Neural cell (in vitro differentiated cells): ENCODE measurements around the gene TGFBR3. TPM values are rescaled to one million over a fixed set of nuclear protein-coding genes. Genes with fewer than 3 reads are reported as not detected.

Experiments used
- H2AFZ ChIP-seq: fragments of 200-600, 300-800 bp; sonication (generic), shearing (Covaris generic); 2 replicates; pipeline ENCODE4 v1.6.0; 2014; ENCODE audit warnings: low read depth, mild to moderate bottlenecking, antibody characterized with exemption, low read length, moderate library complexity
- H3F3A ChIP-seq: fragments of 200-600 bp; shearing (Covaris generic); 2 replicates; pipeline ENCODE4 v1.6.1; 2016; ENCODE audit warnings: mild to moderate bottlenecking, moderate library complexity, mixed read lengths, antibody characterized with exemption, low read length; ENCODE audit not compliant: insufficient read depth, poor library complexity, severe bottlenecking
- H3K27ac ChIP-seq: fragments of 200-600, 300-800 bp; sonication (generic), shearing (Covaris generic); 2 replicates; pipeline ENCODE4 v1.5.1; 2014; ENCODE audit warnings: mild to moderate bottlenecking, low read length, moderate library complexity
- H3K27me3 ChIP-seq: fragments of 300-800, 200-600 bp; sonication (generic), shearing (Covaris generic); 2 replicates; pipeline ENCODE4 v1.6.0; 2014; ENCODE audit warnings: mild to moderate bottlenecking, low read depth, low read length, moderate library complexity; ENCODE audit not compliant: insufficient read depth
- H3K36me3 ChIP-seq: fragments of 300-800, 200-600 bp; sonication (generic), shearing (Covaris generic); 2 replicates; pipeline ENCODE4 v1.5.1; 2014; ENCODE audit warnings: mild to moderate bottlenecking, antibody characterized with exemption, low read length, moderate library complexity; ENCODE audit not compliant: insufficient read depth
- H3K4me2 ChIP-seq: fragments of 300-800, 200-600 bp; sonication (generic), shearing (Covaris generic); 2 replicates; pipeline ENCODE4 v1.6.0; 2014; ENCODE audit warnings: mild to moderate bottlenecking, low read length
- H3K4me3 ChIP-seq: fragments of 300-800, 200-600 bp; sonication (generic), shearing (Covaris generic); 2 replicates; pipeline ENCODE4 v1.5.1; 2014; ENCODE audit warnings: mild to moderate bottlenecking, low read length, moderate library complexity
- H3K79me2 ChIP-seq: fragments of 200-600 bp; shearing (Covaris generic); replicated peaks from 2 replicates; pipeline ENCODE4 v1.6.0; 2014; ENCODE audit warnings: mild to moderate bottlenecking, low read length, moderate library complexity; ENCODE audit not compliant: insufficient read depth
- H3K9ac ChIP-seq: fragments of 300-800, 200-600 bp; sonication (generic), shearing (Covaris generic); 2 replicates; pipeline ENCODE4 v1.6.1; 2016; ENCODE audit warnings: mild to moderate bottlenecking, low read length, mixed read lengths
- H3K9me2 ChIP-seq: fragments of 200-600 bp; shearing (Covaris generic); 2 replicates; pipeline ENCODE4 v1.6.1; 2016; ENCODE audit warnings: mild to moderate bottlenecking, low read length, mixed read lengths; ENCODE audit not compliant: insufficient read depth
- H3K9me3 ChIP-seq: fragments of 200-600, 300-800 bp; sonication (generic), shearing (Covaris generic); 2 replicates; pipeline ENCODE4 v1.6.1; 2016; ENCODE audit warnings: mild to moderate bottlenecking, mixed run types, low read length, moderate library complexity, mixed read lengths
- H4K20me1 ChIP-seq: fragments of 200-600 bp; shearing (Covaris generic); 2 replicates; pipeline ENCODE4 v1.6.1; 2016; ENCODE audit warnings: mild to moderate bottlenecking, mixed run types; ENCODE audit not compliant: insufficient read depth
- EP300 ChIP-seq: fragments of 450-650 bp; conservative IDR thresholded peaks from 2 replicates; pipeline ENCODE4 v1.6.1; 2014; ENCODE audit warnings: antibody characterized with exemption, mild to moderate bottlenecking, moderate library complexity; ENCODE audit not compliant: poor library complexity, severe bottlenecking
- EZH2 ChIP-seq: fragments of 200-600, 300-800 bp; shearing (Covaris generic), sonication (generic); IDR thresholded peaks from 2 replicates; pipeline ENCODE4 v1.6.1; 2014; ENCODE audit warnings: antibody characterized with exemption, low read length, borderline replicate concordance, mild to moderate bottlenecking; ENCODE audit not compliant: insufficient read depth, poor library complexity, severe bottlenecking
- MXI1 ChIP-seq: fragments of 450-650 bp; conservative IDR thresholded peaks from 2 replicates; pipeline ENCODE4 v1.6.1; 2014; ENCODE audit warnings: antibody characterized with exemption, mild to moderate bottlenecking; ENCODE audit not compliant: poor library complexity, severe bottlenecking
- POLR2AphosphoS5 ChIP-seq: IDR thresholded peaks from 2 replicates; pipeline ENCODE4 v1.6.1; 2012
- RAD21 ChIP-seq: fragments of 450-650 bp; conservative IDR thresholded peaks from 2 replicates; pipeline ENCODE4 v1.6.1; 2014; ENCODE audit warnings: antibody characterized with exemption, mild to moderate bottlenecking, moderate library complexity
- SMC3 ChIP-seq: fragments of 450-650 bp; conservative IDR thresholded peaks from 2 replicates; pipeline ENCODE4 v1.6.1; 2014; ENCODE audit warnings: antibody characterized with exemption, mild to moderate bottlenecking, moderate library complexity; ENCODE audit not compliant: poor library complexity
- TAF1 ChIP-seq: IDR thresholded peaks from 2 replicates; pipeline ENCODE4 v1.6.1; 2012; ENCODE audit warnings: low read depth
- polyA plus RNA-seq: library from polyadenylated mRNA; depleted of rRNA; stranded (reverse); fragments of >200 nt; gene quantifications from 2 replicates; pipeline ENCODE4 v1.2.3, GENCODE V29; 2014
- TF ChIP-seq, protein P1 (sequence below): IDR thresholded peaks from 2 replicates; pipeline ENCODE4 v1.6.1; 2012; ENCODE audit warnings: borderline replicate concordance
- TF ChIP-seq, protein P2 (sequence below): fragments of 450-650 bp; IDR thresholded peaks from 2 replicates; pipeline ENCODE4 v1.5.1; 2014; ENCODE audit warnings: antibody characterized with exemption, mild to moderate bottlenecking, moderate library complexity; ENCODE audit not compliant: poor library complexity, severe bottlenecking

TGFBR3 gene
- polyA plus RNA-seq, 1 donor from 2014 or later: 0.25 TPM

DNA sequence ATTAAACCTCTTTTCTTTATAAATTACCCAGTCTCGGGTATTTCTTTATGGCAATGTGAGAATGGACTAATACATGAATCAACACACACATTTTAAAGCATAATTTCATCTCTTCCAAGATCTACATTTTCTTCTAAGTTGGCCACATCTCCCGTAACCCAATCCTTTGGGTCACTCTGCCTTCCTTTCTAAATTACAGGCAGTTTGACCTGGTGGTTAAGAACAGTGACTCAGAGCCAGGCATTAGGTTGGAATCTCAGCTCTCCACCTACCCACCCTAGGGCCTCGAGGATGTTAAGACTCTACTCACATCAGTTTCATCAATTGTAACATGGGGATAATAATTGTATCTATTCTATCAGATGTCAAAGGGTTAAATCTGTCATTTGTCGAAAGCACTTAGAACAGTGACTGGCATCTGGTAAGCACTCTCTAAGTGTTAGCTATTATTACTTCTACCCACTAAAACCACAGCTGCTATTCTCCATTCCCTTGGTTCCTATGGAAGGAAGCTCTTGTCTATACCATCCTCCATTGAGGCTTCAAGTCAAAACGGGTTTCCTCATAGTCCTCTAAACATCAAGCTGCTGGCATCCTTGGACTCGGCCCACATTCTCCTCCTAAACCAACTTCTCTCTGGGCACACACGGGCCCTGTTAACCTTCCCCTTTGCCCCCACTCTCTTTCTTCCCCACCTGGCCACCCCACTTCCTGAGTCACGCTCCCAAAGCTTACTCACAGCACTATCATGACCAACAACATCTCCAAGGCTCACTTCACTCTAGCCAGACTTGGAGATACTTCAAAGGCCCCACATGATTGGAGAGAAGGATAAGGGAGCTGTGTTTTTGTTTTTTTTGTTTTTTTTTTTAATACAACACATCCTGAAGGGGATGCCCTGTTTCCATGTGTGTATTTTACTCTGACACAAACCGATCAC is 116.9 kb downstream of the TGFBR3 start:
- no peaks in the 10 kb centered on the region for H3K79me2 ChIP-seq
- no peaks in the 10 kb centered on the region for H3F3A ChIP-seq
- no peak overlapping the region for H3K9ac ChIP-seq
- H3K27ac ChIP-seq: no peak overlapping the region
- H4K20me1 ChIP-seq: no peaks in the 10 kb centered on the region
- no peaks in the 10 kb centered on the region for H3K36me3 ChIP-seq
- H3K9me3 ChIP-seq: no peaks in the 10 kb centered on the region
- no peaks in the 10 kb centered on the region for H3K27me3 ChIP-seq
- H3K4me2 ChIP-seq: no peak overlapping the region
- H3K9me2 ChIP-seq: no peaks in the 10 kb centered on the region
- H2AFZ ChIP-seq: no peak overlapping the region
- H3K4me3 ChIP-seq: no peak overlapping the region
- TF ChIP-seq, protein P1, sequence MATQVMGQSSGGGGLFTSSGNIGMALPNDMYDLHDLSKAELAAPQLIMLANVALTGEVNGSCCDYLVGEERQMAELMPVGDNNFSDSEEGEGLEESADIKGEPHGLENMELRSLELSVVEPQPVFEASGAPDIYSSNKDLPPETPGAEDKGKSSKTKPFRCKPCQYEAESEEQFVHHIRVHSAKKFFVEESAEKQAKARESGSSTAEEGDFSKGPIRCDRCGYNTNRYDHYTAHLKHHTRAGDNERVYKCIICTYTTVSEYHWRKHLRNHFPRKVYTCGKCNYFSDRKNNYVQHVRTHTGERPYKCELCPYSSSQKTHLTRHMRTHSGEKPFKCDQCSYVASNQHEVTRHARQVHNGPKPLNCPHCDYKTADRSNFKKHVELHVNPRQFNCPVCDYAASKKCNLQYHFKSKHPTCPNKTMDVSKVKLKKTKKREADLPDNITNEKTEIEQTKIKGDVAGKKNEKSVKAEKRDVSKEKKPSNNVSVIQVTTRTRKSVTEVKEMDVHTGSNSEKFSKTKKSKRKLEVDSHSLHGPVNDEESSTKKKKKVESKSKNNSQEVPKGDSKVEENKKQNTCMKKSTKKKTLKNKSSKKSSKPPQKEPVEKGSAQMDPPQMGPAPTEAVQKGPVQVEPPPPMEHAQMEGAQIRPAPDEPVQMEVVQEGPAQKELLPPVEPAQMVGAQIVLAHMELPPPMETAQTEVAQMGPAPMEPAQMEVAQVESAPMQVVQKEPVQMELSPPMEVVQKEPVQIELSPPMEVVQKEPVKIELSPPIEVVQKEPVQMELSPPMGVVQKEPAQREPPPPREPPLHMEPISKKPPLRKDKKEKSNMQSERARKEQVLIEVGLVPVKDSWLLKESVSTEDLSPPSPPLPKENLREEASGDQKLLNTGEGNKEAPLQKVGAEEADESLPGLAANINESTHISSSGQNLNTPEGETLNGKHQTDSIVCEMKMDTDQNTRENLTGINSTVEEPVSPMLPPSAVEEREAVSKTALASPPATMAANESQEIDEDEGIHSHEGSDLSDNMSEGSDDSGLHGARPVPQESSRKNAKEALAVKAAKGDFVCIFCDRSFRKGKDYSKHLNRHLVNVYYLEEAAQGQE: no peak
- no peak for TF ChIP-seq MXI1
- no peak for TF ChIP-seq RAD21
- TF ChIP-seq TAF1: no peak
- TF ChIP-seq EZH2: no peak
- no peak for TF ChIP-seq SMC3
- no peak for TF ChIP-seq EP300
- TF ChIP-seq, protein P2, sequence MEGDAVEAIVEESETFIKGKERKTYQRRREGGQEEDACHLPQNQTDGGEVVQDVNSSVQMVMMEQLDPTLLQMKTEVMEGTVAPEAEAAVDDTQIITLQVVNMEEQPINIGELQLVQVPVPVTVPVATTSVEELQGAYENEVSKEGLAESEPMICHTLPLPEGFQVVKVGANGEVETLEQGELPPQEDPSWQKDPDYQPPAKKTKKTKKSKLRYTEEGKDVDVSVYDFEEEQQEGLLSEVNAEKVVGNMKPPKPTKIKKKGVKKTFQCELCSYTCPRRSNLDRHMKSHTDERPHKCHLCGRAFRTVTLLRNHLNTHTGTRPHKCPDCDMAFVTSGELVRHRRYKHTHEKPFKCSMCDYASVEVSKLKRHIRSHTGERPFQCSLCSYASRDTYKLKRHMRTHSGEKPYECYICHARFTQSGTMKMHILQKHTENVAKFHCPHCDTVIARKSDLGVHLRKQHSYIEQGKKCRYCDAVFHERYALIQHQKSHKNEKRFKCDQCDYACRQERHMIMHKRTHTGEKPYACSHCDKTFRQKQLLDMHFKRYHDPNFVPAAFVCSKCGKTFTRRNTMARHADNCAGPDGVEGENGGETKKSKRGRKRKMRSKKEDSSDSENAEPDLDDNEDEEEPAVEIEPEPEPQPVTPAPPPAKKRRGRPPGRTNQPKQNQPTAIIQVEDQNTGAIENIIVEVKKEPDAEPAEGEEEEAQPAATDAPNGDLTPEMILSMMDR: no peak
- no peak for TF ChIP-seq POLR2AphosphoS5

GRCh38 chr1:91768120-91768519 is 117.8 kb downstream of the TGFBR3 start:
- H3K9ac ChIP-seq: no peak overlapping the region
- H3K4me3 ChIP-seq: no peak overlapping the region
- no peaks in the 10 kb centered on the region for H3K79me2 ChIP-seq
- H3K9me2 ChIP-seq: no peaks in the 10 kb centered on the region
- TF ChIP-seq POLR2AphosphoS5 (no peak), SMC3 (no peak), EZH2 (no peak), MXI1 (no peak), RAD21 (no peak), TAF1 (no peak), EP300 (no peak)
- TF ChIP-seq, protein P2: no peak
- TF ChIP-seq, protein P1: no peak
- H3K27ac ChIP-seq: no peak overlapping the region
- H3K36me3 ChIP-seq: no peaks in the 10 kb centered on the region
- H4K20me1 ChIP-seq: no peaks in the 10 kb centered on the region
- H3K27me3 ChIP-seq: no peaks in the 10 kb centered on the region
- H3K9me3 ChIP-seq: no peaks in the 10 kb centered on the region
- no peak overlapping the region for H3K4me2 ChIP-seq
- no peaks in the 10 kb centered on the region for H3F3A ChIP-seq
- no peak overlapping the region for H2AFZ ChIP-seq
